Measurements from ENCODE around the gene SAMD10. TPM values are rescaled to one million over a fixed set of nuclear protein-coding genes. Genes with fewer than 3 reads are reported as not detected.
"Not testable (repeated sequence)": the region's sequence is repeated elsewhere in the genome, so short reads cannot be mapped to it uniquely, and the experiment has no call there.

SAMD10 gene
- total RNA-seq, 4 donors from 2014 or later: 0.48 to 1.2 (median 0.84) TPM; not detected in 1

DNA sequence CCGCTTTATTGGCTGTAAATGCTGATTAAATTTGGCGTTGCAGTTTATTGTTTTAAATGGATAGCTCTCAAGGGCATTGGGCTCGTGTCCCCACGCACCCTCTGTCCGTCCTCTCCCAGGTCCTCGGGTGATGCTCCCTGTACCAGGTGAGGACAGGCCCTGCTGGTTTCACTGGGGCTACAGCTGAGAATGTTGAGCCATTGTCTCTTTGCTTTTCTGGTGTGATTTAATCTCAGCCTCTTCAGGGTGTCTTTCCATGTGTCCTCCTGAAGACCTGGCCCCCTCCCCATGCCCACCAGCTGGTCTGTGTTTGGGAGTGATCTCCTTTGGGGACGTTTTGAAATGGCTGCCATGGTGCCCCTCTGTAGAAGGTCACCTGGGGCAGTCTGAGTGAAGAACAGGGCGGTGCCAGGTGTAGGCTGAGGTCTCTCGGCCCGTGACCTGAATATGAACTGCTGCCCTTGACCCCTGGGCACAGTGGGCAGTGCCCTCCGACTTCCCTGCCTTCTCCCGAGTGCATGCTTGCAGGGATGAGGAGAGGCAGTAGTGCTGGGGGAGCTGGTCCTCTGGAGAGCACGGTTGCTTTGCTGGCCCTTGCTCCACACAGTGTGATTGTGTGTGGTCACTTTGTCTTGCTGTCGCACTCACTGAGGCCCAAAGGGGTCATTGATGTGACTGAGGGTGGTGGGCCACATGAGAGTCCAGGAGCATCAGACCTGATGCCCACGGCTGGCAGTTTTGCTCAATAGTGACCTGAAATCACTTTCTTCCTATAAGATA, 44.1 kb upstream of the SAMD10 start:
- no peak for ATAC-seq (ENCODE audit: low FRiP score)
- DNase-seq (ENCODE audit: low spot score): no peak
- TF ChIP-seq, protein P1, sequence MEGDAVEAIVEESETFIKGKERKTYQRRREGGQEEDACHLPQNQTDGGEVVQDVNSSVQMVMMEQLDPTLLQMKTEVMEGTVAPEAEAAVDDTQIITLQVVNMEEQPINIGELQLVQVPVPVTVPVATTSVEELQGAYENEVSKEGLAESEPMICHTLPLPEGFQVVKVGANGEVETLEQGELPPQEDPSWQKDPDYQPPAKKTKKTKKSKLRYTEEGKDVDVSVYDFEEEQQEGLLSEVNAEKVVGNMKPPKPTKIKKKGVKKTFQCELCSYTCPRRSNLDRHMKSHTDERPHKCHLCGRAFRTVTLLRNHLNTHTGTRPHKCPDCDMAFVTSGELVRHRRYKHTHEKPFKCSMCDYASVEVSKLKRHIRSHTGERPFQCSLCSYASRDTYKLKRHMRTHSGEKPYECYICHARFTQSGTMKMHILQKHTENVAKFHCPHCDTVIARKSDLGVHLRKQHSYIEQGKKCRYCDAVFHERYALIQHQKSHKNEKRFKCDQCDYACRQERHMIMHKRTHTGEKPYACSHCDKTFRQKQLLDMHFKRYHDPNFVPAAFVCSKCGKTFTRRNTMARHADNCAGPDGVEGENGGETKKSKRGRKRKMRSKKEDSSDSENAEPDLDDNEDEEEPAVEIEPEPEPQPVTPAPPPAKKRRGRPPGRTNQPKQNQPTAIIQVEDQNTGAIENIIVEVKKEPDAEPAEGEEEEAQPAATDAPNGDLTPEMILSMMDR (IDR thresholded peaks at IDR 0.05): no peak

DNA sequence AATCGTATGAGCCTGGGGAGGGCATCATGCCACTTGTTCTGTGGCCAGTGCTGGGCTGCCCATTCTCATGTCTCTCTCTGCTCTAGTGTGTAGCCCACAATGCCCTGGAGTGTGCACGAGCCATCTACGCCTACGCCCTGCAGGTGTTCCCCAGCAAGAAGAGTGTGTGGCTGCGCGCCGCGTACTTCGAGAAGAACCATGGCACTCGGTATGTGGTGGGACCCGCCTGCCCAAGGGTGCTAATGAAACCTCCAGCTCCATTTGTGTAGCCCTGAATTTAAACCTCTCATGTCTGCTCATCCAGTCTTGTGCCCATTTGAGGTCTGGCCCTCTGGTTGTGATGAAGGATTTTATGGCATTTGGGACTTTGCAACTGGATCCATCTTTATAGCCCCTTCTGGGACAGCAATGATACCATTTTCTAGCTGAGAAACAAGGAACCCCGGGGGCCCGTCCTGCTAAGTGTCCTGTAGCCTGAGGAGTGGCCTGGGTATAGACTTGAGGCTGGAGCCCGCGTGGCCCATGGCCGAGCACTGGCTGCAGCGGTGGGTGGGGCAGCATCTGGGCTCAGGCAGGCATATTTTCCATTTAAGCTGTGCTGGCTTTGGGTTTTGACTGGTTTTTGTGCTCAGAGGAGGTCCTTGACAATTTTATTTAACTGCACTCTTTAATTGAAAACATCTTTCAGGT, 43.4 kb upstream of the SAMD10 start:
- TF ChIP-seq, protein P1 (IDR thresholded peaks at IDR 0.05): no peak
- DNase-seq (ENCODE audit: low spot score): no peak
- ATAC-seq (ENCODE audit: low FRiP score): no peak

GRCh38 chr20:64021124-64021975, 41.9 kb upstream of the SAMD10 start:
- DNase-seq (ENCODE audit: low spot score) (no peak), ATAC-seq (ENCODE audit: low FRiP score) (no peak)
- TF ChIP-seq, protein P1 (IDR thresholded peaks at IDR 0.05): no peak

DNA sequence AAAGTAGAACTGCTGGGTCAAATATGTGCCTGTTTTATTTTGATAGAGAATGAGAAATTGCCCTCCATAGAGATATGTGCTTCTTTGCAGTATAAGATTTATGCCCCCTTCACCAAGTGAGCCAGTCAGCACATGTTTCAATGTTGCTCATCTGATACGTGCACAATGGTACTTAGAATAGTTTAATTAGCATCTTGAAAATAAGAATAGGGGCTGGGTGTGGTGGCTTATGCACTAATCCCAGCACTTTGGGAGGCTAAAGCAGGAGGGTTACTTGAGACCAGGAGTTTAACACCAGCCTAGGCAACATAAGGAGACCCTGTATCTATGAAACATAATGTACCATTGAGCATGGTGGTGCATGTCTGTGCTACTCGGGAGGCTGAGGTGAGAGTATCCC, 36.2 kb upstream of the SAMD10 start:
- TF ChIP-seq, protein P1 (IDR thresholded peaks at IDR 0.05): no peak
- no peak for ATAC-seq (ENCODE audit: low FRiP score)

DNA sequence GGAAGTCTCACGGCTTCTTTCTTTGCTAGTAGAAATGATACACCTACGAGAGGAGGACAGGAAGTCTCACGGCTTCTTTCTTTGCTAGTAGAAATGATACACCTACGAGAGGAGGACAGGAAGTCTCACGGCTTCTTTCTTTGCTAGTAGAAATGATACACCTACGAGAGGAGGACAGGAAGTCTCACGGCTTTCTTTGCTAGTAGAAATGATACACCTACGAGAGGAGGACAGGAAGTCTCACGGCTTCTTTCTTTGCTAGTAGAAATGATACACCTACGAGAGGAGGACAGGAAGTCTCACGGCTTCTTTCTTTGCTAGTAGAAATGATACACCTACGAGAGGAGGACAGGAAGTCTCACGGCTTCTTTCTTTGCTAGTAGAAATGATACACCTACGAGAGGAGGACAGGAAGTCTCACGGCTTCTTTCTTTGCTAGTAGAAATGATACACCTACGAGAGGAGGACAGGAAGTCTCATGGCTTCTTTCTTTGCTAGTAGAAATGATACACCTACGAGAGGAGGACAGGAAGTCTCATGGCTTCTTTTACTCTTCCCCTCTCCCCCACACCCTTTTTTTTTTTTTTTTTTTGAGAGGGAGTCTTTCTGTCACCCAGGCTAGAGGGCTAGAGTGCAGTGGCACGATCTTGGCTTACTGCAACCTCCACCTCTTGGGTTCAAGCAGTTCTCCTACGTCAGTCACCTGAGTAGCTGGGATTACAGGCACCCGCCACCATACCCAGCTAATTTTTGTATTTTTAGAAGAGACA, 33.1 kb upstream of the SAMD10 start:
- DNase-seq (ENCODE audit: low spot score); ATAC-seq (ENCODE audit: low FRiP score): not testable (repeated sequence)

More for the DNA sequence above, 36.2 kb upstream of the SAMD10 start:
- no peak for DNase-seq (ENCODE audit: low spot score)

- no peak for ATAC-seq (ENCODE audit: low FRiP score)
- TF ChIP-seq, protein P1 (IDR thresholded peaks at IDR 0.05): no peak
- no peak for DNase-seq (ENCODE audit: low spot score)
These were observed 31.9 kb upstream of the SAMD10 start for GRCh38 chr20:64011366-64011779.

Data from omental fat pad (tissue), 4 donors.